Duodenal mucosa (tissue), 2 donors: ENCODE data around the gene CBX8.
"Not testable (repeated sequence)": the region's sequence is repeated elsewhere in the genome, so short reads cannot be mapped to it uniquely, and the experiment has no call there.

ENCODE experiments used
- H3K27ac ChIP-seq: one replicate; pipeline ENCODE4 v1.7.0; 2013; ENCODE audit warnings: low read depth, low read length
- H3K27me3 ChIP-seq, 2 donors: one replicate each; pipeline ENCODE4 v1.7.0; 2013; ENCODE audit warnings: low read length in 2 of 2, control low read depth in 1 of 2; ENCODE audit not compliant: insufficient read depth in 2 of 2, control insufficient read depth in 1 of 2
- H3K36me3 ChIP-seq, 2 donors: one replicate each; pipeline ENCODE4 v1.7.0; 2013; ENCODE audit warnings: low read length in 2 of 2, control low read depth in 1 of 2; ENCODE audit not compliant: insufficient read depth in 2 of 2, control insufficient read depth in 1 of 2
- H3K4me1 ChIP-seq, 2 donors: one replicate each; pipeline ENCODE4 v1.7.0; 2013; ENCODE audit warnings: low read length in 2 of 2, control low read depth in 1 of 2; ENCODE audit not compliant: insufficient read depth in 2 of 2, control insufficient read depth in 1 of 2
- H3K4me3 ChIP-seq, 2 donors: one replicate each; pipeline ENCODE4 v1.7.0; 2013; ENCODE audit warnings: low read length in 2 of 2, low read depth in 1 of 2
- H3K9ac ChIP-seq, 2 donors: one replicate each; pipeline ENCODE4 v1.7.0; 2013; ENCODE audit warnings: low read length in 2 of 2, low read depth in 1 of 2
- H3K9me3 ChIP-seq, 2 donors: one replicate each; pipeline ENCODE4 v1.7.0; 2013; ENCODE audit warnings: low read length in 2 of 2, control low read depth in 1 of 2; ENCODE audit not compliant: control insufficient read depth in 1 of 2

Gene CBX8

DNA sequence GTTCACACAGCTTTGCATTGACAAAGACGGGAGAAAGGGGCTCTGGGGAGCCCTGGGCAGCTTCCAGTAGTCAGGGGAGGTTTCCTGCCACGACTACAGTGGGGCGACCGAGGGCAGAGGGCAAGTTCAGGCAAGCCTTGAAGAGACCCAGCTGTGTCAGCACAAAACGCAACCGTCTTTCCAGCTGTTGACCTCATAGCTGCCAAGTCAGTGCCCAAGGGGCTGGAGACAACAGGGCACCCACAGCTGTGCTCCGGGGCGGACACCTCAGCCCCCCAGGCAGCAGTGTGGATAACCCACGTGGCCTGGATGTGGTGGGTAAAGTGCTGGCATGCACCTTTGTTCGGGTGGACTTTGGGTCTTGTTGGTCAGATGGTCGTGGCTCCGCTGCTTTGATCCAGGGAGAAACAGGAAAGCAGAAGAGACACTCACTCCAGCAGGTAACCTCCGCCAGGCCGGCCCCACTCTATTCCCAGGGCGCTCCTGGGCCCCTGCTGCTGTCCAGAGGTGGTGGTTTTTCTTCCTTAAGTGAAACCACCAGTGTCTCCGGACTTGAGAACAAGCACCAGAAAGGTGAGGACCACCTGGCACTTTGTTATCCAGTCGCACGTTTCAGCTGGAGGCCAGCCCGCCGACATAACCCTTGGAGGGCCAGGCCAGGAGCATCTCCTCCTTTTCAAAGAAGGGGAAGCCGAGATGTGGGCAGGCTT lies 36.5 kb downstream of the CBX8 start:
- peaks cover 0 to 6% of the 10 kb centered on the region in 2 donors for H3K27me3 ChIP-seq

DNA sequence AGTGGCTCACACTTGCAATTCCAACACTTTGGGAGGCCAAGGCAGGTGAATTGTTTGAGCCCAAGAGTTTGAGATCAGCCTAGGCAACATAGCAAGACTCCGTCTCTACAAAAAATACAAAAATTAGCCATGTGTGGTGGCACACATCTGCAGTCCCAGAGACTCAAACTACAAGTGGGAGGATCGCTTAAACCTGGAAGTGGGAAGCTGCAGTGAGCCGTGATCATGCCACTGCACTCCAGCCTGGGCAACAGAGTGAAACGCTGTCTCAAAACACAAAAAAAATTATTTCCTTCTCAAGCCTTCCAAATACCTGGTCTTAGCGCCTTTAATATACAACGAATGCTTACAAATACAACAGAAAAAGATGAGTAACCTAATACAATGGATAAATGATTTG lies 38.6 kb downstream of the CBX8 start:
- H3K4me3 ChIP-seq = no peak overlapping the region
- no peaks in the 10 kb centered on the region for H3K36me3 ChIP-seq
- H3K9ac ChIP-seq = no peak overlapping the region
- no peaks in the 10 kb centered on the region for H3K4me1 ChIP-seq
- H3K9me3 ChIP-seq = no peaks in the 10 kb centered on the region
- peaks cover 8 to 10% of the 10 kb centered on the region in 2 donors for H3K27me3 ChIP-seq
- no peak overlapping the region for H3K27ac ChIP-seq

More for the DNA sequence above, 36.5 kb downstream of the CBX8 start:
- Histone ChIP-seq H3K9ac (no peak overlapping the region), H3K27ac (no peak overlapping the region), H3K36me3 (no peaks in the 10 kb centered on the region), H3K4me3 (no peak overlapping the region), H3K9me3 (no peaks in the 10 kb centered on the region), H3K4me1 (no peaks in the 10 kb centered on the region)

DNA sequence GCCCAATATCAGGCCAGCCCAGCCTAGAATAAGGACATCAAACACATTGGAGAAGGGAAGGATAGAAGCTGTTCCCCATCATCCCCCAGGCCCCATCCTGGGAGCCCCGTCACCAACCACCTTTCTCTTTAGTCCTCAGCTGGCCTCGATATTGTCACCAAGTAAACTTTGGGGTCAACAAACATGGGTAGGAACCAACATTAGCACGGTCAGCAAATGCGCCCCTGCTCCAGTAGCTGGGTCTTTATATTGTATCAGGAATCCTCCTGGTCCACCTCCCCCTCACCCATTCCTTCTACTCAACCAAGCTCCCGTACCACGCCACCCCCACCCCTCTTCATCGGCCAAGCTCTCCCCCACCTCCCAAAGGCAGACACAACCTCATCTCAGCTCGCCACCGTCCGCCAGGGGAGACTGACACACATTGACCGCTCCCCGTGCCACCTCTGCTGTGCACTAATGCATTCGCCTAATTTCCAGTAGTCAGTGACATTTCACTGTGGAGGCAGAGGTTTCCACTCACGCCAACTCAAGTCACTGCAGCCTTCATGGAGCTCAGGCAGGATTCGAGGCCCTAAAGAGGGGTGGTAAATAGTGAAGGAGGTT lies 39.6 kb downstream of the CBX8 start:
- Histone ChIP-seq H3K27me3 (peaks cover 9 to 11% of the 10 kb centered on the region in 2 donors), H3K4me1 (no peaks in the 10 kb centered on the region), H3K36me3 (no peaks in the 10 kb centered on the region), H3K9ac (no peak overlapping the region), H3K9me3 (no peaks in the 10 kb centered on the region), H3K4me3 (no peak overlapping the region), H3K27ac (no peak overlapping the region)

DNA sequence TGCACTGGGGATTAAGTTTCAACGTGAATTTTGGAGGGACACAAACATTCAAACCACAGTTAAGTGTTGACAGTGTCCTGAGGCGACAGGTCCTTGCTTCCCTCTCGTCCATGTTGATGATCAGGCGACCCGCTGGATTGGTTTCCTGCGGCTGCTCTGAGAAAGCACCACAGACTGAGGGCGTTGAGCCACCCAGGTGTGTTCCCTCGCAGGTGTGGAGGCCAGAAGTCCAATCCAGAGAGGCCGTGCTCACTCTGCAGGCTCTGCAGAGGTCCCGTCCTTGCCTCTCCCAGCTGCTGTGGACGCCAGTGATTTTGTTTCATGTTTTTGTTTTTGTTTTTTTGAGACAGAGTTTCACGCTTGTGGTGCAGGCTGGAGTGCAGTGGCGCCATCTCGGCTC lies 41.3 kb downstream of the CBX8 start:
- H3K4me1 ChIP-seq = no peaks in the 10 kb centered on the region
- no peaks in the 10 kb centered on the region for H3K9me3 ChIP-seq
- H3K4me3 ChIP-seq = no peak overlapping the region
- H3K36me3 ChIP-seq = no peaks in the 10 kb centered on the region
- no peak overlapping the region for H3K9ac ChIP-seq
- H3K27me3 ChIP-seq = peaks cover 11 to 15% of the 10 kb centered on the region in 2 donors
- H3K27ac ChIP-seq = no peak overlapping the region

DNA sequence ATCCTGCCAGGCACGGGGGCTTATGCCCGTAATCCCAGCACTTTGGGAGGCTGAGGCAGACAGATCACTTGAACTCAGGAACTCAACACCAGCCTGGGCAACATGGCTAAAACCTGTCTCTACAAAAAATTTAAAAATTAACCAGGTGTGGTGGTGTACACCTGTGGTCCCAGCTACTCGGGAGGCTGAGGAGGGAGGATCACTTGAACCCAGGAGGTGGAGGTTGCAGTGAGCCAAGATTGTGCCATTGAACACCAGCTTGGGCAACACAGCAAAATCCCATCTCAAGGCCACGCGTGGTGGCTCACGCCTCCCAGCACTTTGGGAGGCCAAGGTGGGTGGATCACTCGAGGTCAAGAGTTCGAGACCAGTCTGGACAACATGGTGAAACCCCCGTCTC lies 42.0 kb downstream of the CBX8 start:
- peaks cover 15 to 17% of the 10 kb centered on the region in 2 donors for H3K27me3 ChIP-seq
- H3K27ac ChIP-seq, H3K36me3 ChIP-seq: not testable (repeated sequence)

DNA sequence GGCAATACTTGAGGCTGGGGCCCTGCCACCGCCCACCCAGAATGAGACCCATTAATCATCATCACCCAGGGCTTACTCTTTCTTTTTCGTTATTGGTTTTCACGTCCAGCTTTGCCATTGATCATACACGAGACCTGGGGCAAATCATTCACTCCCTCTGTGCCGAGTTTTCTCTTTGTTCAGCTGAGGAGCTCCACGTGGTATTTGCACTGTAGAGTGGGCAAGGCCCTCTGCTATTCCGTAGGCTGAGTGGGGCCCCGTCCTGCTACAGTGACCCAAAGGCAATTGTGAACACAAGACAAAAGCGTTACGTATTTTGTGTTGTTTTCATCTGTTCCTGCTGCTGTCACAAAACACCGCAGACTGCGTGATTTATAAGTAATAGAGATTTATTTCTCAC lies 42.5 kb downstream of the CBX8 start:
- Histone ChIP-seq H3K27me3 (peaks cover 20 to 23% of the 10 kb centered on the region in 2 donors), H3K36me3 (no peaks in the 10 kb centered on the region)

More for the DNA sequence above, 42.0 kb downstream of the CBX8 start:
- H3K9ac ChIP-seq, H3K9me3 ChIP-seq, H3K4me3 ChIP-seq, H3K4me1 ChIP-seq: not testable (repeated sequence)

DNA sequence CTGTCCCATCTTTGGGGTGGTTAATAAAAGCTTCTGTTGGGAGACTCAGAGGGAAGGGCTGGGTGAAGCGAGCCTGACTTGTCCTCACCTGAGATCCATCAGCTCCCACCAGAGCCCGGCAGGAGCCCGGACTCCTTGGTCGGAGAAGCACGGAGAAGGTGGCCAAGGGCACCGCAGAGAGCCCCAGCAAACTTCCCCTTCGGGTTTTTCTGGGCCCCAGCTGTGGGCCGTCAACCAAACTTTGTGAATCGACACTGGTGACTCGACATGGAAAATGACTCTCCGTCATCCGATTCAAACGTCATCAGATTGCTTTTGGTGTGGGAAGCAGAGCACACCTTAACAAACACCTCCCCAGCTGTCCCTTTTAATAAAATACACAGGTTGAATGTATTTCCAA lies 44.7 kb downstream of the CBX8 start:
- Histone ChIP-seq H3K9me3 (no peaks in the 10 kb centered on the region), H3K9ac (no peak overlapping the region), H3K27ac (no peak overlapping the region), H3K4me3 (no peak overlapping the region), H3K36me3 (no peaks in the 10 kb centered on the region), H3K4me1 (peaks cover 0 to 4% of the 10 kb centered on the region in 2 donors), H3K27me3 (peaks cover 38% of the 10 kb centered on the region in 2 donors)

More for the DNA sequence above, 42.5 kb downstream of the CBX8 start:
- H3K4me3 ChIP-seq = no peak overlapping the region
- H3K9ac ChIP-seq = no peak overlapping the region
- H3K4me1 ChIP-seq = no peaks in the 10 kb centered on the region
- H3K27ac ChIP-seq = no peak overlapping the region
- no peaks in the 10 kb centered on the region for H3K9me3 ChIP-seq

DNA sequence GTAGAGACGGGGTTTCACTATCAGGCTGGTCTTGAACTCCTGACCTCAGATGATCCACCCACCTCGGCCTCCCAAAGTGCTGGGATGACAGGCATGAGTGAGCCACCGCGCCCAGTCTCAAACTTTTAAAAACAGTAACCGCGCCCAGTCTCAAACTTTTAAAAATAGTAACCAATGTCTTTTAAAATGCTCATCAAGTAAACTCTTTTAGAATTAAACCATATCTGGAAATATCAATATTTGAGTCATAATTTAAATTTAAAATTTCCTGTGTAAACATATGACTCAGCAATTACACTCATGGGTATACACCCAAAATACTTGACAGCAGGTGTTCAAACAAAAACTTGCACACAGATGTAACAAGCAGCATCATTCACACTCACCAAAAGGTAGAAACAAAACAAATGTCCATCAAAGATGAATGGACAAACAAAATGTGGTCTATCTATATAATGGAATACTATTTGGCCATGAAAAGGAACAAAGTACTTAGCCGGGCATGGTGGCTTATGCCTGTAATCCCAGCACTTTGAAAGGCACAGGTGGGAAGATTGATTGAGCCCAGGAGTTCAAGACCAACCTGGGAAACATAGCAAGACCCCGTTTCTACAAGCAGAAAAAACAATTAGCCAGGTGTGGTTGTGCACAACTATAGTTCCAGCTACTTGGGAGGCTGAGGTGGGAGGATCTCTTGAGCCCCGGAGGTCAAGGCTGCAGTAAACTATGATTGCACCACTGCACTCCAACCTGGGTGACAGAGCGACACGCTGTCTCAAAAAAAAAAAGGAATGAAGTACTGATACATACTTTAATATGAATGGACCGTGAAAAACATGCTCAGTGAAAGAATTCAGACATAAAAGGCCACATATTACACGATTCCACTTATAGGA lies 46.0 kb downstream of the CBX8 start:
- Histone ChIP-seq H3K9ac (no peak overlapping the region), H3K27me3 (peaks cover 46 to 48% of the 10 kb centered on the region in 2 donors), H3K4me1 (peaks cover 0 to 4% of the 10 kb centered on the region in 2 donors), H3K9me3 (no peaks in the 10 kb centered on the region), H3K4me3 (no peak overlapping the region), H3K36me3 (no peaks in the 10 kb centered on the region), H3K27ac (no peak overlapping the region)

DNA sequence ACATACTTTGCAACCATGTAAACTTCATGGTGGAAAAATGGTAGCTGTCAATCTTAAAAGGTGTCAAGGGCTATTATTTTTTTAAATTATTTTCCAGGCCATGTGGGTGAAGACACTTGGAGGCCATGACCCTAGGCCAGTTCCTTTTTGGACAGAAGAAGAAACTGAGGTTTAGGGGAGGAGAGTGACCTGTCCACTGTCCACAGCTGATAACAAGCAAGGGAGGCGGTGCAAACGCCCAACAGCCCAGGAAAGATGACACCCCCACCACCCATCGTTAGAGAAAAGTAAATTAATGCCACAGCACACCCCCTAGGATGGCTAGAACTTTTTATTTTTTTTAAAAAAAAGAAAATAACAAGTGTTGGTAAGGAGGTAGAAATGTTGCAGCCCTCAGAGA lies 46.9 kb downstream of the CBX8 start:
- H3K4me1 ChIP-seq = peaks cover 0 to 4% of the 10 kb centered on the region in 2 donors
- H3K27me3 ChIP-seq = peaks cover 46 to 53% of the 10 kb centered on the region in 2 donors
- H3K27ac ChIP-seq = no peak overlapping the region
- H3K9ac ChIP-seq = no peak overlapping the region
- H3K9me3 ChIP-seq = no peaks in the 10 kb centered on the region
- H3K36me3 ChIP-seq = no peaks in the 10 kb centered on the region
- H3K4me3 ChIP-seq = no peak overlapping the region
